ENCODE measurements around the gene MBTPS1. TPM values are rescaled to one million over a fixed set of nuclear protein-coding genes. Genes with fewer than 3 reads are reported as not detected.

The MBTPS1 gene
- total RNA-seq, 3 donors from 2014 or later (not counting 1 experiment from before 2014, with no cell fraction given): 85.2 to 124 (median 113) TPM

DNA sequence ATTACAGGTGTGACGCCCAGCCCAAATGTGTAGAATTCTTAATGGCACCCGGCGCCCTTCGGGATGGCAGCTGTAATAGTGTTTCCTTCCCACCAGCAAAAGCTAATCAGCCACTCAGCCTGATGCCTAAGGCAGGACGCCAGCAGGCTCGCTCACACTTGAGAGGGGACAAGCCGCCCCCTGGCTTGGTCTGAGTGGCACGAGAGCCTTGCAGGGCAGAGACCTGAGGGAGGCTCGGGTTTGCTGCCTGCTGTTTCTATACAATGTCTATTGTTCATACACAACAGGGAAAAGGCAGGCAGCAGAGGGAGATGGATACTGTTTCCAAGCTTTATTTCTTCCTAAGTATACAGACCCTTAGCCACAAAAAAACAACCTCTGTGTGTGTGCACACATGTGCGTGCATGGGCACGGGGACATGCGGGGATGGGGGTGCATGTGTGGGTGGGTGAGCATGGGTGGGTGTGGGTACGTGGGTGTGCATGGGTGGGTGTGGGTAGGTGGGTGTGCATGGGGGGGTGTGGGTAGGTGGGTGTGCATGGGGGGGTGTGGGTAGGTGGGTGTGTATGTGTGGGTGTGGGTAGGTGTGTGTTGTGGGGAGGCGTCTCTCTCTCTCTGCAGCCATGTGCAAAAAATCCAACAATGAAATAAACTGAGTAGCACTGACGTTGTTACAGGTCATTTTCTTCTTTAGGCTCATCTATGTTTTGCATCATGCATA lies 84.1 kb downstream of the MBTPS1 start:
- peaks cover 9% of the 10 kb centered on the region for H3K4me1 ChIP-seq (ENCODE audit: control insufficient read depth, insufficient read depth, low read length)
- no peaks in the 10 kb centered on the region for H3K36me3 ChIP-seq (ENCODE audit: control insufficient read depth, insufficient read depth, low read length)
- H3K9me3 ChIP-seq (ENCODE audit: control insufficient read depth, insufficient read depth, low read length): no peaks in the 10 kb centered on the region
- 75% methylated on average over 14 of the region's 15 CpGs for WGBS (ENCODE audit: insufficient coverage)
- no peaks in the 10 kb centered on the region for H3K36me3 Mint-ChIP-seq
- H3K27ac ChIP-seq (ENCODE audit: low read length): no peak overlapping the region
- no peak for DNase-seq
- no peaks in the 10 kb centered on the region for H3K9me3 Mint-ChIP-seq
- peaks cover 11 to 22% of the 10 kb centered on the region in 2 donors for H3K27me3 Mint-ChIP-seq (ENCODE audit: low read depth in 2 of 2)
- no peak overlapping the region for H3K27ac Mint-ChIP-seq
- TF ChIP-seq, protein P1, sequence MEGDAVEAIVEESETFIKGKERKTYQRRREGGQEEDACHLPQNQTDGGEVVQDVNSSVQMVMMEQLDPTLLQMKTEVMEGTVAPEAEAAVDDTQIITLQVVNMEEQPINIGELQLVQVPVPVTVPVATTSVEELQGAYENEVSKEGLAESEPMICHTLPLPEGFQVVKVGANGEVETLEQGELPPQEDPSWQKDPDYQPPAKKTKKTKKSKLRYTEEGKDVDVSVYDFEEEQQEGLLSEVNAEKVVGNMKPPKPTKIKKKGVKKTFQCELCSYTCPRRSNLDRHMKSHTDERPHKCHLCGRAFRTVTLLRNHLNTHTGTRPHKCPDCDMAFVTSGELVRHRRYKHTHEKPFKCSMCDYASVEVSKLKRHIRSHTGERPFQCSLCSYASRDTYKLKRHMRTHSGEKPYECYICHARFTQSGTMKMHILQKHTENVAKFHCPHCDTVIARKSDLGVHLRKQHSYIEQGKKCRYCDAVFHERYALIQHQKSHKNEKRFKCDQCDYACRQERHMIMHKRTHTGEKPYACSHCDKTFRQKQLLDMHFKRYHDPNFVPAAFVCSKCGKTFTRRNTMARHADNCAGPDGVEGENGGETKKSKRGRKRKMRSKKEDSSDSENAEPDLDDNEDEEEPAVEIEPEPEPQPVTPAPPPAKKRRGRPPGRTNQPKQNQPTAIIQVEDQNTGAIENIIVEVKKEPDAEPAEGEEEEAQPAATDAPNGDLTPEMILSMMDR (IDR thresholded peaks at IDR 0.05): no peak
- H3K4me3 ChIP-seq (ENCODE audit: low read length): no peak overlapping the region
- no peaks in the 10 kb centered on the region for H3K27me3 ChIP-seq (ENCODE audit: control insufficient read depth, insufficient read depth, low read length)
- ATAC-seq: no peak
- H3K4me1 Mint-ChIP-seq: peaks cover 8 to 13% of the 10 kb centered on the region in 2 donors
- no peak overlapping the region for H3K4me3 Mint-ChIP-seq
- intact Hi-C loops (cut with micrococcal nuclease): no loop called here

DNA sequence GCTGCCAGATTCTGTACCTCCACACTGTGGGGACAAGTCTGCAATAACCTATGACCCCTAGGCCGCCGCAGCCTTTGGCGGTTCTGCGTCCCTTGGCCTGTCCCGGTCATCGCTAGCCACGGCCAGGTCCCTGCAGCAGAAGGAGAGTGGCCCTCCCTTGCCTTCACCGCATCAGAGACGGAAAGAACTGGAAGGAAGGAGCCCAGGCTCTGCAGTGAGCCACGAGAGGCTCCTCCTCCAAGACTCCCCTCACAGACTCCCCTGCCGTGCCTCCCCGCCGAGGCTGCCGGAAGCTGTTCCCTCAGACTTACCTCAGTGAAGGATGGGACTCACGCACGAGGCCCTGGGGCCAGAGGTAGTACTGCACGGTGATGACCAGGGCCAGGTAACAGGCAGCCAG lies 85.2 kb downstream of the MBTPS1 start:
- WGBS (ENCODE audit: insufficient coverage): 82% methylated on average over 17 of the region's 17 CpGs
- Histone ChIP-seq H3K9me3 (ENCODE audit: control insufficient read depth, insufficient read depth, low read length) (no peaks in the 10 kb centered on the region), H3K4me3 (ENCODE audit: low read length) (no peak overlapping the region), H3K4me1 (ENCODE audit: control insufficient read depth, insufficient read depth, low read length) (peaks cover 9% of the 10 kb centered on the region), H3K36me3 (ENCODE audit: control insufficient read depth, insufficient read depth, low read length) (no peaks in the 10 kb centered on the region), H3K27me3 (ENCODE audit: control insufficient read depth, insufficient read depth, low read length) (no peaks in the 10 kb centered on the region), H3K27ac (ENCODE audit: low read length) (no peak overlapping the region)
- DNase-seq (no peak), ATAC-seq (no peak)
- peaks cover 8 to 13% of the 10 kb centered on the region in 2 donors for H3K4me1 Mint-ChIP-seq
- H3K36me3 Mint-ChIP-seq: no peaks in the 10 kb centered on the region
- H3K27ac Mint-ChIP-seq: no peak overlapping the region
- no peak overlapping the region for H3K4me3 Mint-ChIP-seq
- H3K9me3 Mint-ChIP-seq: no peaks in the 10 kb centered on the region
- peaks cover 12 to 23% of the 10 kb centered on the region in 2 donors for H3K27me3 Mint-ChIP-seq (ENCODE audit: low read depth in 2 of 2)
- intact Hi-C loops (cut with micrococcal nuclease): no loop called here
- TF ChIP-seq, protein P1 (IDR thresholded peaks at IDR 0.05): no peak

DNA sequence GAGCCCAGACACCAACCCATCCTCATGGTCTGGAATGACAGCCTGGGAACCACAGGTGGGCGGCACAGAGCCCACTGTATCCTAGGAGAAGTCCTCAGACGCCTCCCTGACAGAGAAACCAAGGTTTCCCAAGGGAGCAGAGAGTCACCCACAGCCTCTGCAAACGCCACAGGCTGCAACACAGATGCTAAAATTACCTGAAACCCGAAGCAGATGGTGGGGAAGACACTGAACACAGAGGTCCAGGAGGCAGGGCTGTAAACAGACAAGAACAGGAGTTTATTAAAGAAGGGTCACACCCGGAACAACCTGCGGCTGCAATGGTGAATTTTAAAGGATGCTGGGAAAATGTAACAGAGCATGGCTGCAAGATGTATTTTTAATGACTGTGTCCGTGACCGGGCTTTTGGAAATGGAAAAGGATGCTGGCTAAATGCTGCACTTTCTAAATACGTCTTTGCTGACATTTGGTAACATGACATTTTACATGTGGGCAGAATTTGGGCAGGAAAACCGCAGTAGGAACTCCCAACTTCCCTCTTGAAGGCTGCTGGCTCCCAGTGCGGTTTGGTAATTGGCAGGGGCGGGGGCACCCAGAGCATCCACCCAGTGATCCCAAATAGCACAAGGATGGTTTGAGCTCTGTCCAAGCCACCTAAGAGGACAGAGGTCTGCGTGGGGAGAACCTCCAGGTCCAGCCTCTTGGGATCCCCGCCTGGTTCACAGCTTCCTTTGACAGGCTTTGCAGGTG lies 87.3 kb downstream of the MBTPS1 start:
- H3K4me3 Mint-ChIP-seq: no peak overlapping the region
- intact Hi-C loops (cut with micrococcal nuclease): no loop called here
- H3K27me3 Mint-ChIP-seq (ENCODE audit: low read depth in 2 of 2): peaks cover 9 to 23% of the 10 kb centered on the region in 2 donors
- H3K27ac ChIP-seq (ENCODE audit: low read length): no peak overlapping the region
- no peaks in the 10 kb centered on the region for H3K27me3 ChIP-seq (ENCODE audit: control insufficient read depth, insufficient read depth, low read length)
- no peak overlapping the region for H3K4me3 ChIP-seq (ENCODE audit: low read length)
- TF ChIP-seq, protein P1 (IDR thresholded peaks at IDR 0.05): no peak
- no peaks in the 10 kb centered on the region for H3K9me3 ChIP-seq (ENCODE audit: control insufficient read depth, insufficient read depth, low read length)
- WGBS (ENCODE audit: insufficient coverage): 25% methylated on average over 14 of the region's 14 CpGs
- no peak for DNase-seq
- H3K36me3 Mint-ChIP-seq: no peaks in the 10 kb centered on the region
- H3K27ac Mint-ChIP-seq: no peak overlapping the region
- no peaks in the 10 kb centered on the region for H3K9me3 Mint-ChIP-seq
- no peaks in the 10 kb centered on the region for H3K36me3 ChIP-seq (ENCODE audit: control insufficient read depth, insufficient read depth, low read length)
- H3K4me1 Mint-ChIP-seq: peaks cover 8 to 13% of the 10 kb centered on the region in 2 donors
- ATAC-seq: no peak
- H3K4me1 ChIP-seq (ENCODE audit: control insufficient read depth, insufficient read depth, low read length): peaks cover 9% of the 10 kb centered on the region

All from natural killer cell (primary cell).